ENCODE measurements around the gene YWHAE.
"Not testable (repeated sequence)": the region's sequence is repeated elsewhere in the genome, so short reads cannot be mapped to it uniquely, and the experiment has no call there.

YWHAE gene

DNA sequence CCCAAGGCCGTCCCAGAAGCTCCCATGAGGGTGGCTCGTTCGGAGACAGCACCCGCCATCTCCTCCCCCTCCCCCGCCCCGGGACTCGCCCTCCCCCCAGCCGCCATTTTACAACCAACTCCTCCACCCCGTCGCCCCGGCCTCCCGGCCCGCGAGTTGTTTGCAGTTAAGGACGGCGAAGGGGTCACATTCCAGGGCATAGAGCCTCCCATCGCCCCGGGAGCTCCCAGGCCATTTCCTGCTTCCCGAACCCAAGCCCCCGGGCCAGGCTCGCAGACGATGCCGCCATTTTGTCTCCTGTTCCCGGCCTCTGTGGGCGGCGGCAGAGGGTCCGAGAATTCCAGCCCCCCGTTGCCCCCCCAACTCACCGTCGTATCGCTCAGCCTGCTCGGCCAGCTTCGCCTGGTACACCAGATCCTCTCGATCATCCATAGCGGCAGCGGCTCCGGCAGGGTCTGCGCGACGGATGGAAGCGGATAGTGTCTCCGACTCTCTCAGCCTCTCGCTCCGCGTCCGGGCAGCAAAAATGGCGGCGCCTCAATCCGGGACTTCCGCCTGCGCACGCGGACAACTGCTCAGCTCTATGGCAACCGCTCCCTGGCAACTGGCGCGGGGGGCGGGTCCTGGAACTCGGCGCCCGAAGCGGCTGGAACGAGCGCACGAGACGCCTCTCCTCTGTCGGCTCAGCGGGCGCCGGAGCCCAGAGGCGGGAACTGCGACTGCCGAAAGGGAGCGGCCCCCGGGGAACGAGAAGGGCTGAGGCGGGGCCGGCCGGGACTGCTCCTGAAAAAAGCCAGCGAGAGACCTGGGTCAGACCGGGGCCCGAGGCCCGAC, at the start of gene YWHAE:
Gene YWHAE, minus strand, starts transcription at position 544 of the 834 bp plus-strand sequence. Its CDS starts 112 bp downstream, at position 432.
- peak; percentile 89 for DNase-seq (ENCODE audit: low read depth)

DNA sequence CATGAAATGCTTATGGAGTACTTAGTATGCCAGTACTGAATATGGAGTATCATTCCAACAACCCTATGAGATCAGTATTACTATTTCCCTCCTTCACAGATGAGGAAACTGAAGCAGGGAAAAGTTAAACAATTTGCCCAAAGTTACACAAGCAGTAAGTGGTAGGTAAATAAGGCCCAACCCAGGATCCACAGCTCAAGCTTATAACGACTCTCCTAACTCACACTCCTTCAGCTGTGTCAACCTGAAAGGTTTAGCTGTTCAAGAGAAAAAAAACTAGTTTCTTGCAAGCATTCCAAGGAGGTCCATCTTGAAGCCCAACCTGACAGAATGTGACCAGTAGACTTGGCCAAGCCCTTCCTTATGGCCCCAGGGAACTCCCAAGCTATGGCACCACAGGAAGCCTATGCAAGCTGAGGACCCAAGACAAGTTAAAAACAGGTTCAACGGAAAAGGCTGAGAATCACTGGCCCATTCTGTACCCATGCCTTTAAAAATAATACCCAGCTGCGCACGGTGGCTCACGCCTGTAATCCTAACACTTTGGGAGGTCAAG, 49.5 kb upstream of the YWHAE start:
- DNase-seq (ENCODE audit: low read depth), result no peak

DNA sequence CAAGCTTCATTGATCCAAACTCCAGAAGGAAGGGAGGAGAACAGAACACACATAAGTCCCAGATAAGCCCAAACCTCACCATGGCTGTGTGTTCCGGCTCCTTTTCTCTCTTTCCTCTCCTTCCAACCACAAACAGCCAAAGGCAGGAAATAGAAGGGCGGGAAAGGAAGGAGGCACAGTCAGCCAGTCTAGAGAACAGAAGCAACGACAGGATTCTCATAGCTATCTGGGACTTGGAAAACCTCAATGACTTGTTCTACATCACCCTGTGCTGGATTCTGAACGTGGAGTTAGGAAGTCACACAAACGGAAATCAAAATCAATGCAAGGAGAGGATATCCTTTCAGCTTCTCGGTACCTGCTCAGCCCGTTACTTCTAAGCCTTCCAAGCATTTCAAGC, 47.0 kb upstream of the YWHAE start:
- no peak for DNase-seq (ENCODE audit: low read depth)

DNA sequence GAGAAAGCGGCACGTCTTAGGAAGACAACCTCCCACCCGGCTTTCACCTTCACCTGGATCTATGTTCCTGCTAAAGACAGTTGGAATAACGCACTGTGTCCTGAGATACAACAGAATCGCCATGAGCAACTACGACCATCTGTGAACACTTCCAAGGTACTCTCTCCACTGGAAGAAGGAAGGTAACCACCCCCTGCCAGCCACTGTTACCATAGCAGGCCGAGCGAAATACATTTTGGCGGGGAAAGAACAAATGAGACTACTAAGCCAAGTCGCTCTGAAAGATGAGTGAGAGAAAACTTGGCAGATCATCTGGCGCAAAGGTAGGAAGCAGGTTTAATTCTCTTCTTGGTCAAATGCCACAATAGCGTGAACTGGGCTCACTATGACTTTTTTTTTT, 46.2 kb upstream of the YWHAE start:
- DNase-seq (ENCODE audit: low read depth), result no peak

DNA sequence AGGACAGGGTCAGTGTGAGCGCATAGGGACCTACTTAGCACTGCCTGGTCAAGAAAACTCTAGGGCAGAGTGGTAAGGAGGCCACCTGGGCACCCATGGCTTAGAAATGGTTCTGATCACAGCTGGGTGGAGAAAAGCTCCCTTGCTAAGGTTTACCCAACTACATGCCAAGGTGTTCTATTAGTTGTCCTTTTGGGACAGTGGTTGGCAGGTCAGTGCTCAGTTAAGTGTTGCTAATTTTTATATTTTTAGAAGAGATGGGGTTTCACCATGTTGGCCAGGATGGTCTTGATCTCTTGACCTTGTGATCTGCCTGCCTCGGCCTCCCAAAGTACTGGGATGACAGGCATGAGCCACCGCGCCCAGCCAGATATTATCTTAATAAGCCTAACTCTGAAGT, 45.7 kb upstream of the YWHAE start:
- DNase-seq (ENCODE audit: low read depth), result not testable (repeated sequence)

DNA sequence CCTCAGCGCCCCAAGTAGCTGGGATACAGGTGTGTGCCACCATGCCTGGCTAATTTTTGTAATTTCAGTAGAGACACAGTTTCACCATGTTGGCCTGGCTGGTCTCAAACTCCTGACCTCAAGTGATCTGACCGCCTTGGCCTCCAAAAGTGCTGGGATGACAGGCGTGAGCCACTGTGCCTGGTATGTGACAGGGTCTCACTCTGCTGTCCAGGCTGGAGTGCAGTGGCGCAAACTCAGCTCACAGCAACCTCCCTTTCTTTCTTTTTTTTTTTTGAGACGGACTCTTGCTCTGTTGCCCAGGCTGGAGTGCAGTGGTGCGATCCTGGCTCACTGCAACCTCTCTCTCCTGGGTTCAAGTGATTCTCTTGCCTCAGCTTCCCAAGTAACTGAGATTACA, 42.7 kb upstream of the YWHAE start:
- DNase-seq (ENCODE audit: low read depth), result not testable (repeated sequence)

DNA sequence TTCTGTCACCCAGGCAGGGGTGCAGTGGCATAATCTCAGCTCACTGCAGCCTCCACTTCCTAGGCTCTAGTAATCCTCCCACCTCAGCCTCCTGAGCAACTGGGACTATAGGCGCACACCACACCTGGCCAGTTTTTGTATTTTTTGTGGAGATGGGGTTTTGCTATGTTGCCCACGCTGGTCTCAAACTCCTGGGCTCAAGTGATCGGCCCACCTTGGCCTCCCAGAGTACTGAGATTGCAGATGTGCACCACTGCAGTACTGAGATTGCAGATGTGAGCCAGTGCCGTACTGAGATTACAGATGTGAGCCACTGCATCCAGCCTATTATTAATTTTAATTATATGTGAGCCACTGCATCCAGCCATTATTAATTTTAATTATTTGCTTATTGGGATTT, 42.2 kb upstream of the YWHAE start:
- DNase-seq (ENCODE audit: low read depth), result no peak

DNA sequence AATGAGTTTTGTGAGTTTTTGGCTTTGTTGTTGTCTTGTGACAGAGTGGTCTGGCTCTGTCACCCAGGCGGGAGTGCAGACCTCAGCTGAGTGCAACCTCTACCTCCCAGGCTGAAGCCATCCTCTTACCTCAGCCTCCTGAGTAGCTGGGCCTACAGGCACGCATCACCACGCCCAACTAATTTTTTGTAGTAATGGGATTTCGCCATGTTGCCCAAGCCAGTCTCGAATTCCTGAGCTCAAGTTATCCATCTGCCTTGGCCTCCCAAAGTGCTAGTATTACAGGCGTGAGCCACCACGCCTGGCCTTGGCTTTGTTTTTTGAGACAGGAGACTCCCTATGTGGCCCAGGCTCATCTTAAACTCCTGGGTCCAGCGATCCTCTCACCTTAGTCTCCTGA, 40.9 kb upstream of the YWHAE start:
- DNase-seq (ENCODE audit: low read depth), result no peak

DNA sequence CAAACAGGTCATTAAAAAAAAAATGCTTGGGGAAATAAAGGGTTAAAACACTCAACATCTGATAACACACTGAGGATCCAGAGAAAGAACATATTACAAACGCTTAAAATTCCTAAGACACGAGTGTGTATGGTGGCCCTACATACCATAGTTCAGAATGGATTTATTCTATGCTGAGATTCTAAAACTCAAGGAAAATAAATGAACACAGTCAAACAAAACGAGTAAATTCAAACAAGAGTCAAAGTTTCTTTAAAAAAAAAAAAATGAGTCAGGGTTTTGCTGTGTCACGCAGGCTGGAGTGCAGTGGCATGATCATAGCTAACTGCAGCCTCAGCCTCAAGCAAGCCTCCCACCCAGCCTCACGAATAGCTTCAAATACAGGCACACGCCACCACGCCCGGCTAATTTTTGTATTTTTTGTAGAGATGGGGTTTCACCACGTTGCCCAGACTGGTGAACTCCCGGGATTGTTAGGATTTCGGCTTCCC, 38.6 kb upstream of the YWHAE start:
- DNase-seq (ENCODE audit: low read depth), result peak; percentile 5

DNA sequence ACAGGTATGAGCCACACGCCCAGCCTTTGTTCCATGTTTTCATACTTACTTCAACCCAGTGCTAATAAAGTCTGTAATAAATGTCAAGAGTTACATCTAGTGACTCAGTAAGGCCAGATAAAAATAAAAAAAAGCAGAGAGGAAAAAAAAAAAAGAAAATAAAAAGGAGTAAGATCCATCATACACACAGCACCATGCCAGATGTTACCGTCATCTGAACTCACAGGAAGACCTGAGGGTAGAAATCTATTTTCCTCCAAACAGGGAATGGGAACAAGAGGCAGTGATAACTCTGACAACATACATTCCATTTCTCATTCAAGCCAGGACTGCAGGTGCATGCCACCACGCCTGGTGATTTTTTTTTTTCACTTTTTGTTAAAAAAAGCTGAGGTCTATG, 35.3 kb upstream of the YWHAE start:
- DNase-seq (ENCODE audit: low read depth), result no peak

DNA sequence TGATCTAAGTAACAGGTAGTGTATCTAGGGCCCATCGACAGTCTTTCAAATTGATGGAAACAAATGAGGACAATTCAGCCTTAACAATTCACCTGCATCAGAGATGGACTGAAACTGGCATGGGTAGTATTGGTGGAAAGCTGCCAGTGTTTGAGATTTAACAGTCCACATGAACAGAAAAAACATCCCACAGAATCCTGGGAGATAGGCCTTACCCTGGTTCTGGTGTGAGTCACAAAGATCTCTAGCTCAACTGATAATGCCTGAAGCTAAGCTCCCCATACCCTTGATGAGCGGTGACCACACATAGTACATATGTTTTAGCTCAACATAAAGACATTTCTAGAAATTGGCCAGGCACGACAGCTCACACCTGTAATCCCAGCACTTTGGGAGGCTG, 34.1 kb upstream of the YWHAE start:
- no peak for DNase-seq (ENCODE audit: low read depth)

DNA sequence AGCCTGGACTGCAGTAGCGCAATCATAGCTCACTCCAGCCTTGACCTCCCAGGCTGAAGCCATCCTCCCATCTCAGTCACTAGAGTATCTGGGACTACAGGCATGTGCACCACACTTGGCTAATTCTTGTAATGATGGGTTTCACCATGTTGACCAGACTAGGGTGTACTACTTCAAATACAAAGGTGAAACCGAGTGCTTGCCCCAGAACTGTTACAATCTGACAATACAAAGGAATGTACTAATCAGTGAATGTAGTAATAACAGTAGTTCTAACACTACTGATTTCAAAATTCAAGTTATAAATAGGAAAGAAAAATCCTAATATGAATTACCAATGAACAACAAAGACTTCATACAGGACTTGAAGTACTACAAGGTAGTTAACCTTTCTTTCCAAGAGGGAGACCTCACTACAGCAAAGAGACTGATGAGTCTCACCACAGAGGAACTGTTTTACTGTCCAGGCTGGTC, 31.6 kb upstream of the YWHAE start:
- no peak for DNase-seq (ENCODE audit: low read depth)

DNA sequence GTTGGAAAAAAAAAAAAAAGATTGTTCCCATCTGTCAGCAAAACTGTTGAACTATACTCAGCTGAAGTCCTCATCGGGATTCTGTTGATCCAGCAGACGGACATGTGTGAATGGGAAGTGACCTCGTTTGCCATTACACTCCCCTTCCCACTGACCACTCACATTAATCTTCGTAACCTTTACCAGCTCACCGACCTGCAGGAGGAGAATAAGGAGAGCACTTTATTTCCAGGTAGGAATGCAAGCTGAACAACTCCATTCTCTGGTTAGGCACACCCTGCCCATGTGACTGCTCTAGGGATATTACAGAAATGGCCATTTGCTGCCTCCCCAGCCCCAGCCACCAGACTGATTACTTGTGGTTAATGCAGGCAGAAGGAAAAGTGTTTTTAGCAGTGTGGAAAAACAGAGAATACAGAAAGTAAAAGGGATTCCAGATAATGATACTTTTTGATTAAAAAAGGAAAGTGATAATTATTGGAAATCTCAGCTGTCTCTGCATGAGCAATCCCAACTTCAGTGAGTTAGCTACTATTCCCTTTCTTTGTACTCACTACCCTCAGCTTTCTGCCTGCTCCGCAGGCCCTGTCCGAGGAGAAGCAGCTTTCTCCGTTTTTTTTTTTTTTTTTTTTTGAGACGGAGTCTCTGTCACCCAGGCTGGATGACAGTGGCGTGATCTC, 23.6 kb upstream of the YWHAE start:
- DNase-seq (ENCODE audit: low read depth), result no peak

DNA sequence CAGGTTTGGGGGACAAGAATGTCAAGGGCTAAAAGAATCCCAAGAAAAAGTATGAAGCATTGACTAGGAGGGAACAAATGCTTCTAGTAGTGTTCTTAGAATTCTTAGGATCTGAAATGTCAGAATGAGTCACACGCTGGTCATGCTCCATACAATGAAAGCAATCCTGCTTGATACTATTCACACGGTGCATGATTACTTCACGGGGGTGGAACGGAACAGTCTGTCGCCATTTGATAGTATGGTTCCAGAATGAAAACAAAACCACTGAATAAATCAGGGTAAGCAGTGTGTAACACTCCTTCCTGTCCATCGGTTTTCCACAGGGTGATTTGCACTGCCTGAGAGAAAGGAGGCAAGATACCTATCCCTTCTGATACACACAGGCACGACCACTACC, 22.9 kb upstream of the YWHAE start:
- DNase-seq (ENCODE audit: low read depth), result peak; percentile 81

DNA sequence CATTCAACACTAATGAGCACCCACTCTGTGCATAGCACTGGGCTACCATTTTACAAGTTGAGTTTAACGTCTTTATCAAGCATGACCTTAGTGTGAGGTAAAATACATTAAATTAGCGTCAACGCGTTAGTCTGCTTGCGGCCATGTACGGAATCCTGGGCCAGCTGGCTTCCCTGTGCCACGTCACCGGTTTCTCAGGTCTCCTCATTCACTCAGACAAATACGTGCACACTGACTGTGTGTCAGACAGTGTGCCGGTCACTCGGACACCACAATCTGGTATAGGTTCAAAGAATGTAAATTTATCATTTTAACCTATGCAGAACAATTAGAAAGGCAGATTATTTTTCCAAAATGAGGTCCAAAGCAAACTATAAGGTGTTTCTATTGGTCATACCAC, 21.4 kb upstream of the YWHAE start:
- no peak for DNase-seq (ENCODE audit: low read depth)

DNA sequence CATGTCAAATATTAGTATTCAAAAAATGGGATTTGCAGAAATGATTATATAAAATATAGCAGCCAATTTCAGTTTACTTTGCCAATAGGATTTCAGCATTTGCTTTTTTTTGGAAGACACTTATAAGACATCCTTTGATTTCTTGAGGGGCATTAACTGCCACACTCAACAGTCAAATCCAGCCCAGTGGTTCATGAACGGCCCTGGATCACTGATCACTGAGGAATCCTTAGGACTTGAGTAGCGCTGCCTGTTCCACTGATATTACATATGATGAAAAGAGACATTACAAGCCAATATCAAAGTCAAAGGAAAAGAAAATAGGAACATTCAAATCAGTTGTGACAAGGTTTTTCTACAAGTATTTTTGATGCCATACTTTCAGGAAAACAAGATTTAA, 21.0 kb upstream of the YWHAE start:
- DNase-seq (ENCODE audit: low read depth), result no peak

DNA sequence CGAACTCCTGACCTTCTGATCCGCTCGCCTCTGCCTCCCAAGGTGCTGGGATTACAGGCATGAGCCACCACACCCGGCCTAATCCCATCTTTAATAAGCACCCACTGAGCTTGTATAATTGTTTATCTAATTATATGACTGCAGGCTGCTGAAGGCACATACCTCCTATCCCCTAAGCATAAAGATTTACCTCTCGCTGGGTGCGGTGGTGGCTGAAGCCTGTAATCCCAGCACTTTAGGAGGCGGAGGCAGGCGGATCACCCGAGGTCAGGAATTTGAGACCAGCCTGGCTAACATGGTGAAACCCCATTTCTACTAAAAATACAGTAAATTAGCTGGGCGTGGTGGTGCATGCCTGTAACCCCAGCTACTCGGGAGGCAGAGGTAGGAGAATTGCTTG, 20.1 kb upstream of the YWHAE start:
- no peak for DNase-seq (ENCODE audit: low read depth)

DNA sequence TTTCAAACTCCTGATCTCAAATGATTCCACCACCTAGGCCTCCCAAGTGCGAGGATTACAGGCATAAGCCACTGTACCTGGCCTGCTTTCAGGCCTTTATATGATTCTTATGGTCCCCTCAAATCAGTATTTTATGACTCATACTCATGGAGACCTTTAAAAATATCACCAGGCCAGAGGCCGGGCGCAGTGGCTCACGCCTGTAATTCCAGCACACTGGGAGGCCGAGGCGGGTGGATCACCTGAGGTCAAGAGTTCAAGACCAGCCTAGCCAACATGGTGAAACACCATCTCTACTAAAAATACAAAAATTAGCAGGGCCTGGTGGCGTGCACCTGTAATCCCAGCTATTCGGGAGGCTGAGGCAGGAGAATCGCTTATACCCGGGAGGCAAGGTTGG, 18.5 kb upstream of the YWHAE start:
- not testable (repeated sequence) for DNase-seq (ENCODE audit: low read depth)

DNA sequence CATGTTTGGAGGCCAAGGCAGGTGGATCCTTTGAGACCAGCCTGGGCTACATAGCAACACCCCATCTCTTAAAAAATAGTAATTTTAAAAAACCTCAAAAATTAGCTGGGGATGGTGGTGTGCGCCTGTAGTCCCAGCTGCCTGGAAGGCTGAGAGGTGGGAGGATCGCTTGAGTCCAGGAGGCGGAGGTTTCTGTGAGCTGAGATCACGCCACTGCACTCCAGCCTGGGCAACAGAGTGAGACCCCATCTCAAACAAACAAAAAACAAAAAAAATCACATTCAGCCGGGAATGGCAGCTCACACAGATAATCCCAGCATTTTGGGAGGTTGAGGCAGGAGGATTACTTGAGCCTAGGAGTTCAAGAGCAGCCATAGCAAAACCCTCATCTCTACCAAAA, 16.4 kb upstream of the YWHAE start:
- DNase-seq (ENCODE audit: low read depth), result no peak

DNA sequence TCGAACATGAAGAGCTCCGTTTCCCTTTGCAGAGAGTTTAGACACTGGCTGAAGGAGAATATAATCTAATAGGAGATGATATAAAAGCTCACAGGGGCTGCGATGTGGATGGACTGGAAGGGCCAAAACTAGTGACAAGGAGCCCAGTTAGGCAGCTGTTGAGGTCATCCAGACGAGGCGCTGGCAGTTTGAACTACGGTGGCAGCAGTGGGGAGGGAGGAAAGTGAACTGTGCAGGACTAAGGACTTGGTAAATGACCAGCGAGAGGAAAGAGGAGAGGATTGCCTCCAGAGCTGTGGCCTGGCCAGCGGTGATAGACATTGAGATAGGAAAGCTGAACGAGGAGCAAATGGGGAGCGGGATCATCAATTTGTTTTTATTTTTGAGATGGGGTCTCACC, 14.6 kb upstream of the YWHAE start:
- DNase-seq (ENCODE audit: low read depth), result no peak

DNA sequence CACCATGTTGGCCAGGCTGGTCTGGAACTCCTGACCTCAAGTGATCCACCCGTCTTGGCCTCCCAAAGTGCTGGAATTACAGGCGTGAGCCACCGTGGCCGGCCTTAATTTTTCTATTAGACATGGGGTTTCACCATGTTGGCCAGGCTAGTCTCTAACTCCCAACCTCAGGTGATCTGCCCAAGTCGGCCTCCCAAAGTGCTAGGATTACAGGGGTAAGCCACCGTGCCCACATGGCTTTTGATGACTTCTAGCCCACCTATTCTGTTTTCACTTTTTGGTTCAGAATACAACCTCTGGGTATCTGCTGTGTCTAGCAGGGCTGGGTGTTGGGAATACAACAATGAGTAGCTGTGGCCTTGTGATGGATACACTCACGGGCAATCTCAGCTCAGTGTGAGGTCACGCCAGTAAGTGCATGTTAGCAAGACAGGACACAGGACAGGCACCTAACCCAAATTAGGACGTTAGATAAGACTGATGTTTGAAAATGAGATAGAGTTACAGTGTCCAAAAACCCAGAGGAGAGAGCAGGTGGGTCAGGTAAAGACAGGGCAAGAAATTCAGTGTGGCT, 14.1 kb upstream of the YWHAE start:
- no peak for DNase-seq (ENCODE audit: low read depth)

DNA sequence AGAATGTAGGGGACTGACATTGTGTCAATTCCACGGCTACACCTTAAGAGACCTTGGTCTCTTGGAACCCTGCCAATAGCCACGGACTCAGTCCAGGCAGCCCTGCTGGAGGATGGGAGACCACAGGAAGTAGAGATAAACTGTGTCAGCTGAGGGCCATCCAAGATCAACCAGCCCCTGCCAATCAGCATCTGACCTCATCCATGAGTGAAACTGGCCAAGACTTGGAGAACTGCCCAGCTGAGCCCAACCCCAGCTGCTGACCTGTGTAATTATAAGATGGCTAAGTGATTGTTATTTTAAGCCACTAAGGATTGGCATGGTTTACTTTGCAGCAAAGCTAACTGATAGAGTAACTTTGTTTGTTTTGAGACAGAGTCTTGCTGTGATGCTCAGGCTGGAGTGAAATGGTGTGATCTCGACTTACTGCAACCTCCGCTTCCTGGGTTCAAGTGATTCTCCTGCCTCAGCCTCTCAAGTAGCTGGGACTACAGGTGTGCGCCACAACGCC, 13.3 kb upstream of the YWHAE start:
- peak; percentile 87 for DNase-seq (ENCODE audit: low read depth)

Data from fibroblast of the conjunctiva (primary cell).